GM06990 (cell line): ENCODE results near the gene TSPAN4.

ENCODE experiments used
- DNase-seq: peaks from one replicate; pipeline ENCODE4 v3.0.0-alpha.2; 2011; ENCODE audit not compliant: insufficient read length; ENCODE audit errors: extremely low read depth
- H3K27me3 ChIP-seq: replicated peaks from 2 replicates; pipeline ENCODE4 v1.6.0; 2011; ENCODE audit warnings: low read length; ENCODE audit not compliant: control insufficient read depth, insufficient read depth
- H3K36me3 ChIP-seq: 2 replicates; pipeline ENCODE4 v1.5.1; 2011; ENCODE audit warnings: low read length; ENCODE audit not compliant: control insufficient read depth, insufficient read depth
- H3K4me3 ChIP-seq: replicated peaks from 2 replicates; pipeline ENCODE4 v1.5.1; 2011; ENCODE audit warnings: low read depth, mild to moderate bottlenecking, control low read depth, low read length
- TF ChIP-seq, protein P1 (sequence below): IDR thresholded peaks from 2 replicates; pipeline ENCODE4 v1.5.1; 2011; ENCODE audit warnings: low read length, control low read depth, mild to moderate bottlenecking, inconsistent platforms; ENCODE audit not compliant: insufficient read depth, poor library complexity, severe bottlenecking

TSPAN4 gene

DNA sequence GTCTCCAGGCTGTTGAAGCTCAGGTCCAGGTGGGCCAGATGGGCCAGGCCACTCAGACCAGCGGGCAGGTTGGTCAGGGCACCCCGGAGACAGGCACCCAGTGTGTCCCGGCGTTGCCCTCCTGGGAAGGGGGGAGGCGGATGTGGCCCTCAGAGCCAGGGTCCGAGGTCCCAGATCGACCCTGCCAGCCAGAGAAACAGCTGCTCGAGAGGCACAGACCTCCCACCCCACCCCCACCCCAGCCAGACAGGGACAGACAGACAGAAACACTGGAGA is 39.2 kb upstream of the TSPAN4 start:
- Histone ChIP-seq H3K36me3 (peaks cover 10% of the 10 kb centered on the region), H3K27me3 (no peaks in the 10 kb centered on the region), H3K4me3 (peak overlapping the region; percentile 64)
- DNase-seq, result no peak
- TF ChIP-seq, protein P1, sequence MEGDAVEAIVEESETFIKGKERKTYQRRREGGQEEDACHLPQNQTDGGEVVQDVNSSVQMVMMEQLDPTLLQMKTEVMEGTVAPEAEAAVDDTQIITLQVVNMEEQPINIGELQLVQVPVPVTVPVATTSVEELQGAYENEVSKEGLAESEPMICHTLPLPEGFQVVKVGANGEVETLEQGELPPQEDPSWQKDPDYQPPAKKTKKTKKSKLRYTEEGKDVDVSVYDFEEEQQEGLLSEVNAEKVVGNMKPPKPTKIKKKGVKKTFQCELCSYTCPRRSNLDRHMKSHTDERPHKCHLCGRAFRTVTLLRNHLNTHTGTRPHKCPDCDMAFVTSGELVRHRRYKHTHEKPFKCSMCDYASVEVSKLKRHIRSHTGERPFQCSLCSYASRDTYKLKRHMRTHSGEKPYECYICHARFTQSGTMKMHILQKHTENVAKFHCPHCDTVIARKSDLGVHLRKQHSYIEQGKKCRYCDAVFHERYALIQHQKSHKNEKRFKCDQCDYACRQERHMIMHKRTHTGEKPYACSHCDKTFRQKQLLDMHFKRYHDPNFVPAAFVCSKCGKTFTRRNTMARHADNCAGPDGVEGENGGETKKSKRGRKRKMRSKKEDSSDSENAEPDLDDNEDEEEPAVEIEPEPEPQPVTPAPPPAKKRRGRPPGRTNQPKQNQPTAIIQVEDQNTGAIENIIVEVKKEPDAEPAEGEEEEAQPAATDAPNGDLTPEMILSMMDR, result no peak

DNA sequence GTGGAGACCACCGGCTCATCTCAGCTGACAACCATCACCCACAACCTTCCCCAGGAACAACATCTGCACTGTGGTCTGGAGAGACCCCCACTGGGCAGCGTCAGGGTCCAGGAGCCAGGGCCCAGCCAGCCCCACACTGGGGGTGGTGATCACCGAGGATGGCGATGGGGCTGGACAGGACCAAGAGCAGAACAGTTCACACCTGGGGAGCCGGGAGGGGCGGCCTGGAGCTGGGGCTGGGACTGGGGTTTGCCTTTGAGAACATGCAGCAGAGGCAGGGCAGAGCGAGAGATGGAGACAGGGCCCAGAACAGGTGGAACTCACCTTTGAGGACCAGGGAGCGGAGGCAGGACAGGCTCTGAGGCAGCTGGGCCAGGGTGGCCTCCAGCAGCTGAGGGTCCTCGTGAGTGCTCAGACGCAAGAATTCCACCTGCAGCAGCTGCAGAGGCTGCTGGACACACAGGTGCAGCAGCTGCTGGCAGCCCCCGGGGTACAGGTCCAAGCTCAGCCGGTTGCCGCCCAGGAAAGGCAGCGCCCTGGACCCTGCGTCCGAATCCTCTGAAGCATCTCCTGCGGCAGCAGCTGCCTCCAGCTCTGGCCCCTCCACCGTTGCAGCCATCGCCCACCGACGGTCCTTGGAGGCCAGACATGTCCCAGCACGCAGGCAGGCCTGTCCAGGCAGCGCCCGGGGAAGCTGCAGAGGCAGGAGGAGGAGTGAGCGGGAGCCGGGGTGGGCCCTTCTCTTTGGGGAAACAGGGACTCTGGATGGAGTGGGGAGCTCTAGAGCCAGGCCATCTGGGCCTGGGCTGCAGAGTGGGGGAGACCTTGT is 38.7 kb upstream of the TSPAN4 start:
- DNase-seq, result no peak
- no peaks in the 10 kb centered on the region for H3K27me3 ChIP-seq
- peaks cover 10% of the 10 kb centered on the region for H3K36me3 ChIP-seq
- TF ChIP-seq, protein P1, result no peak
- H3K4me3 ChIP-seq, result peak overlapping the region; percentile 64

DNA sequence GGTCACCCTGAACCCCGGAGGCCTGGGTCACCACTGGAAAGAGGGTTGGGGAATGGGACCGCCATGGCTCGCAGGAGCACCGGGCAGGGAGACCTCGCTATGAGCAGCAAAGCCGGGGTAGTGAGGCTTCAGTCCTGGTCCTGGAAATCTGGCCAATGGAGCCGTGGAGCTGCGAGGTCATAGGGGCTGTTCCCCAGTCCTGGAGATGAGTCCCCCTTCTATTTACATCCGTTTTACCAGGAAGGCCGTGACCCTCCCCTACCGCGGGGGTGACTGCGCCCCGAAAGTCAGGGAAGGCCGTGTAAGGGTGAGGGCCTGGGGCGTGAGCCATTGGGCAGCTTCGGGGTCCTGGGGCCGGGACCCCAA is 38.1 kb upstream of the TSPAN4 start:
- TF ChIP-seq, protein P1, result no peak
- DNase-seq, result no peak
- peaks cover 10% of the 10 kb centered on the region for H3K36me3 ChIP-seq

DNA sequence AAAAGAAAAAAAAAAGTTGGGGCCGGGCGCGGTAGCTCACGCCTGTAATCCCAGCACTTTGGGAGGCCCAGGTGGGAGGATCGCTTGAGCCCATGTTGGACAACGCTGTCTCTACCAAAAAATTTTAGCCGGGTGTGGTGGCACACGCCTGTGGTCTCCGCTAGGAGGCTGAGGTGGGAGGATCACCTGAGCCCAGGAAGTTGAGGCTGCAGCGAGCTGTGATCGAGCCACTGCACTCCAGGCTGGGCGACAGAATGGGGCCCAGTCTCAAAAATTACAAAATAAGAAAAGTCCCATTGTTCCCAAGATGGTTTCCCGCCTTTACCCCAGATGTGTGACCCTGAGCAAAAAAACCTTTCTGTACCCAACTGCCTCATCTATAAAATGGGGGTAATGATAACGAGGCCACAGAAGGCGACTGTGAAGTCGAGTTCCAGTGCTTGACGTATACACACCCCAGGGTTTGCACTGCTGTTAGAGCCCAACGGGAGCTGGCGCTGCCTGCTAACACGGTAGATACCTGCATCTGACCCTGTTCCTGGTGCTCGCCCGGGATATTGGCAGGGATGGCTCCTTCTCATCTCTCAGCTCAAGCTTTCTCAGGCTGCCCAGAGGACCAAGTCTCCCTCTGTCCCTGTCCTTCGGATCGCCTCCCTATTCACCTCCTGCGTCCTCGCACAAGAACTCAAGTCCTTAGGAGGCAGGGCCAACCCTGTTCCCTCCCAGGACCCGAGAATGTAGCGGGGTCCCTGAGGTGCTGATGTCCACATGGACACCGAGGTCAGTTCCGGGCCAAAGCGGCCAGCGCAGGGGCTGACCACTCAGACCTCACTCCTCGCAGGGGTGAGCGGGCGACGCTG is 34.0 kb upstream of the TSPAN4 start:
- TF ChIP-seq, protein P1, result peak; percentile 29
- DNase-seq, result no peak
- H3K4me3 ChIP-seq, result peak overlapping the region; percentile 96
- H3K36me3 ChIP-seq, result peaks cover 23% of the 10 kb centered on the region
- no peaks in the 10 kb centered on the region for H3K27me3 ChIP-seq

More for the DNA sequence above, 38.1 kb upstream of the TSPAN4 start:
- no peaks in the 10 kb centered on the region for H3K27me3 ChIP-seq
- H3K4me3 ChIP-seq, result peak overlapping the region; percentile 64

DNA sequence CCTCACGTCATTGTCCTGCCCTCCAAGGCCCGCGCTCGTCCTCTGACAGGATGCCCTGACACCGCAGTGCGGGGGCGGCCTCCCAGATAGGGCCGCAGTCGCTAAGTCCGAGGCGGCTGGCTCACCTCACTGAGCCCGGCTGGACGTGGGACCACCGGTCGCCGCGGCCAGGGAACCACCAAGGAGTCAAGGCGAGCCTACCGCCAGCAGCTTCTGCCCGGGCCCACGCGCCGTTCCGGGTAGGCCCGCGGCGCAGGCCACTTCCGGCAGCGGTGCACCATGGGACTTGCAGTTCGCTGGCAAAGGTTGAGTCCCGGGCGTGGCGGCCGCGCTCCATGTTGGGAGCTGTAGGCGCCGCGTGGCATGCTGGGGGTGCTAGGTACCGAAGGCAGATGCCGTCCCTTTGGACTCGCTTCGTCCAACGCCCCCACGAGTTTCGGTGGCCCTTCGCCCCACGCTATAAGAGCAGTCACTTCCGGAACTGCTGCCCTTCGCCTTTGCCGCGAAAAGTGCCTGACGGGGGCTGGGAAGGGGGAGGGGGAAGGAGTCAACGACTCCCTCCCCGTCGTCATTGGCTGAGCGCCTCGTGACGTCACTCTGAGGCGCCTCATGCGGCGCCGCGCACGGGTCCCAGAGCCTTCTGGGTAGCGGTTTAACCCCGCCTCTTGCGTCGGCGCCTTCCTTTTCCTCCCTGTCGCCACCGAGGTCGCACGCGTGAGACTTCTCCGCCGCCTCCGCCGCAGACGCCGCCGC is 33.2 kb upstream of the TSPAN4 start, which contains the start of gene RPLP2:
RPLP2 (plus strand) TSS at position 681 of the 753 bp plus-strand sequence. CDS start 268 bp downstream, outside the sequence.
- DNase-seq, result peak; percentile 98
- Histone ChIP-seq H3K36me3 (peaks cover 26% of the 10 kb centered on the region), H3K27me3 (no peaks in the 10 kb centered on the region), H3K4me3 (peak within 1 kb of the TSS; percentile 96)
- TF ChIP-seq, protein P1, result no peak
